ENCODE measurements around the gene CRTC1. TPM values are rescaled to one million over a fixed set of nuclear protein-coding genes. Genes with fewer than 3 reads are reported as not detected.

CRTC1 gene
- total RNA-seq, 1 experiment from 2014 or later = 19.0 TPM

- H4K91ac ChIP-seq (ENCODE audit: insufficient read length, low read depth, low read length) = no peak overlapping the region
- no peak overlapping the region for H3K14ac ChIP-seq (ENCODE audit: insufficient read depth, low read length)
- no peak overlapping the region for H3T11ph ChIP-seq (ENCODE audit: low read length)
- no peak overlapping the region for H2AFZ ChIP-seq (ENCODE audit: low read length)
- TF ChIP-seq CTCF (conservative IDR thresholded peaks at IDR 0.05) = no peak
- no peak overlapping the region for H3K56ac ChIP-seq (ENCODE audit: insufficient read length, low read depth, low read length)
- no peak overlapping the region for H4K5ac ChIP-seq (ENCODE audit: insufficient read length, low read depth, low read length)
- no peak for DNase-seq
- no peak overlapping the region for H4K8ac ChIP-seq (replicated peaks; ENCODE audit: insufficient read length, low read depth, low read length)
- H3K4me1 ChIP-seq (ENCODE audit: insufficient read depth, low read length) = no peaks in the 10 kb centered on the region
- Mint-ChIP-seq H3K27me3 (ENCODE audit: low read depth) (peaks cover 30% of the 10 kb centered on the region), H3K4me1 (no peaks in the 10 kb centered on the region; a peak in 1 of 4 replicates), H3K36me3 (ENCODE audit: insufficient read depth in 1 of 3, low read depth in 3 of 3) (no peaks in the 10 kb centered on the region), H3K27ac (no peak overlapping the region), H3K9me3 (no peaks in the 10 kb centered on the region), H3K4me3 (no peak overlapping the region)
- WGBS (ENCODE audit: extremely low coverage, insufficient read length, low lambda C conversion rate) = no CpG with 5 or more reads among the region's 8 CpGs
- no peak overlapping the region for H2BK12ac ChIP-seq (ENCODE audit: insufficient read length, low read depth, low read length)
- H3K27me3 ChIP-seq (ENCODE audit: insufficient read depth, low read length) = peaks cover 8% of the 10 kb centered on the region; the same call in 1 of the 2 replicates
- H2BK20ac ChIP-seq (ENCODE audit: low read depth, low read length, poor library complexity, severe bottlenecking) = no peak overlapping the region
- no peak overlapping the region for H2BK120ac ChIP-seq (ENCODE audit: low read depth, low read length, poor library complexity, severe bottlenecking)
- H3K79me2 ChIP-seq (ENCODE audit: insufficient read depth, low read length) = no peaks in the 10 kb centered on the region
- no peak overlapping the region for H3K23ac ChIP-seq (ENCODE audit: insufficient read length, low read depth, low read length)
- no peak overlapping the region for H3K18ac ChIP-seq (ENCODE audit: insufficient read length, low read depth, low read length)
- no peak overlapping the region for H3K4me2 ChIP-seq (ENCODE audit: insufficient read depth, insufficient read length, low read length)
- no peaks in the 10 kb centered on the region for H3K23me2 ChIP-seq (ENCODE audit: insufficient read length, low read depth, low read length, poor library complexity, severe bottlenecking)
- no peak overlapping the region for H3K9ac ChIP-seq (ENCODE audit: extremely low read depth, insufficient read length, low read length)
- H3K27ac ChIP-seq (ENCODE audit: insufficient read length, low read depth, low read length) = no peak overlapping the region
- no peak overlapping the region for H2AK5ac ChIP-seq (ENCODE audit: insufficient read length, low read length)
- H2BK15ac ChIP-seq (ENCODE audit: low read depth, low read length) = no peak overlapping the region
- no peaks in the 10 kb centered on the region for H4K20me1 ChIP-seq (ENCODE audit: control insufficient read depth, insufficient read depth, insufficient read length)
- H2BK5ac ChIP-seq (ENCODE audit: insufficient read length, low read length) = no peak overlapping the region
- no peaks in the 10 kb centered on the region for H3K9me3 ChIP-seq (ENCODE audit: control insufficient read depth, low read depth, low read length)
- H3K4ac ChIP-seq (ENCODE audit: low read depth, low read length) = no peak overlapping the region
- H3K79me1 ChIP-seq (ENCODE audit: insufficient read depth, low read depth, low read length, poor library complexity, severe bottlenecking) = no peaks in the 10 kb centered on the region
These were observed 121.2 kb downstream of the CRTC1 start for GRCh38 chr19:18804643-18805042.

Data from H9 (cell line).